A673 (cell line): Measurements from ENCODE around the gene MYLIP. TPM values are rescaled to one million over a fixed set of nuclear protein-coding genes. Genes with fewer than 3 reads are reported as not detected.

Source experiments
- BruUV-seq: library from RNA; stranded (reverse); fragments of 400-500 nt; replicated peaks from 2 replicates; lab custom pipeline; 2021; lab: Mats Ljungman, UMichigan
- CTCF ChIA-PET: fragments of 300-600 bp; sonication (Branson Sonifier 250); formaldehyde crosslinking; loops from one replicate; lab custom pipeline; 2022; ENCODE audit warnings: antibody characterized with exemption; lab: Charles Lee
- POLR2A ChIA-PET: fragments of 300-600 bp; sonication (Branson Sonifier 250); formaldehyde crosslinking; loops from one replicate; lab custom pipeline; 2022; ENCODE audit warnings: antibody characterized with exemption; ENCODE audit not compliant: low non-redundant PET; lab: Charles Lee
- DNase-seq: peaks from one replicate; pipeline ENCODE4 v3.0.0-alpha.2; 2015; ENCODE audit warnings: low spot score
- H3K27ac ChIP-seq: fragments of 200-600 bp; sonication (generic); 2 replicates; pipeline ENCODE4 v1.5.1; 2016; ENCODE audit warnings: mixed run types, low read depth, mild to moderate bottlenecking, mixed read lengths, antibody characterized with exemption, low read length; ENCODE audit not compliant: poor library complexity, severe bottlenecking
- H3K27me3 ChIP-seq: fragments of 200-600 bp; sonication (generic); replicated peaks from 2 replicates; pipeline ENCODE4 v1.6.1; 2017; ENCODE audit warnings: mixed run types, low read depth, mild to moderate bottlenecking, mixed read lengths, antibody characterized with exemption, low read length; ENCODE audit not compliant: insufficient read depth, poor library complexity
- H3K36me3 ChIP-seq: fragments of 200-600 bp; sonication (generic); 2 replicates; pipeline ENCODE4 v1.6.1; 2016; ENCODE audit warnings: mixed run types, mild to moderate bottlenecking, mixed read lengths, antibody characterized with exemption, low read length; ENCODE audit not compliant: insufficient read depth, poor library complexity, severe bottlenecking
- H3K4me1 ChIP-seq: fragments of 200-600 bp; sonication (generic); 2 replicates; pipeline ENCODE4 v1.6.1; 2017; ENCODE audit warnings: mixed run types, mild to moderate bottlenecking, mixed read lengths, antibody characterized with exemption, low read length; ENCODE audit not compliant: insufficient read depth, poor library complexity, severe bottlenecking
- H3K4me3 ChIP-seq: fragments of 200-600 bp; sonication (generic); 2 replicates; pipeline ENCODE4 v1.5.1; 2016; ENCODE audit warnings: low read depth, mixed run types, mild to moderate bottlenecking, mixed read lengths, low read length; ENCODE audit not compliant: poor library complexity, severe bottlenecking
- H3K9me3 ChIP-seq: fragments of 200-600 bp; sonication (generic); 2 replicates; pipeline ENCODE4 v1.6.1; 2016; ENCODE audit warnings: mixed run types, low read depth, mild to moderate bottlenecking, mixed read lengths, antibody characterized with exemption, low read length; ENCODE audit not compliant: poor library complexity, severe bottlenecking
- EZH2 ChIP-seq: fragments of 200-600 bp; sonication (generic); IDR thresholded peaks from 2 replicates; pipeline ENCODE4 v1.6.1; 2017; ENCODE audit warnings: borderline replicate concordance, low read depth, mild to moderate bottlenecking, mixed read lengths, antibody characterized with exemption, low read length; ENCODE audit not compliant: poor library complexity, severe bottlenecking
- intact Hi-C: fragments of 100-400 bp; cut with micrococcal nuclease; formaldehyde crosslinking; loops from one replicate; pipeline ENCODE4 v1.10.0; 2022; ENCODE audit not compliant: unreplicated experiment
- total RNA-seq: library from RNA; stranded (reverse); gene quantifications from 2 replicates; pipeline ENCODE4 v1.2.3, GENCODE V29; 2021
- TF ChIP-seq, protein P1 (sequence below): fragments of 300-800, 200-600 bp; sonication (generic); conservative IDR thresholded peaks from 2 replicates; pipeline ENCODE4 v1.5.1; 2017; ENCODE audit warnings: low read depth, mild to moderate bottlenecking, antibody characterized with exemption, low read length, moderate library complexity, mixed read lengths

MYLIP gene
- total RNA-seq, 1 experiment from 2014 or later, result 22.4 TPM

DNA sequence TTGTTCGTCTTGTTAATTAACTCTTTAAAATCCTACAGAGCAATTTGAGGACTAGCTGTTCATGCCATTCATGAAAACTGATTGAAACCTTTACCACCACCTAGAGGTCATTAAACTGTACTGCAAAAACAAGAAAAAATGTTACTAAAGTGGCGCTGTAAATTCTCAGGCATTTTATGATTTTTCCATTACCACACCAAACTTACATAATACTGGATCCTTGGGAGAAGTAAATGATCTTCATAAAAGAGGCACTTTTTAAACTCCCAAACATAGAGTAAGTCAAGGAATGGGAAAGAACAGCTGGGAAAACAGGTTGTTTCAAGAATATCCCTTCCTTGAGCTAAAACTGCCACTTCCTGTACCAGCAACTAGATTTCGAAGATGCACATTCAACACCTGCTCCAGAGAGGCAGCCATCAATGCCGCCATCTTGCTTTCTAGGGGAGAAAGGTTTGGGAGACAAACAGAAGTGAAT, 54.3 kb downstream of the MYLIP start:
- H3K27me3 ChIP-seq, result no peaks in the 10 kb centered on the region
- ChIA-PET POLR2A (no interaction called here), CTCF (interaction anchor here (0.5 to 2.6 kb wide), 9 partner anchors 9 to 766 kb away, joined by 3 to 33 read pairs (median 4); no protein-coding TSS in a partner anchor)
- H3K4me3 ChIP-seq, result no peak overlapping the region
- no peaks in the 10 kb centered on the region for H3K9me3 ChIP-seq
- no peaks in the 10 kb centered on the region for H3K36me3 ChIP-seq
- intact Hi-C loops, result loop anchor here (1.0 kb wide), 1 partner anchor 492 kb away; no protein-coding TSS in a partner anchor
- TF ChIP-seq, protein P1, sequence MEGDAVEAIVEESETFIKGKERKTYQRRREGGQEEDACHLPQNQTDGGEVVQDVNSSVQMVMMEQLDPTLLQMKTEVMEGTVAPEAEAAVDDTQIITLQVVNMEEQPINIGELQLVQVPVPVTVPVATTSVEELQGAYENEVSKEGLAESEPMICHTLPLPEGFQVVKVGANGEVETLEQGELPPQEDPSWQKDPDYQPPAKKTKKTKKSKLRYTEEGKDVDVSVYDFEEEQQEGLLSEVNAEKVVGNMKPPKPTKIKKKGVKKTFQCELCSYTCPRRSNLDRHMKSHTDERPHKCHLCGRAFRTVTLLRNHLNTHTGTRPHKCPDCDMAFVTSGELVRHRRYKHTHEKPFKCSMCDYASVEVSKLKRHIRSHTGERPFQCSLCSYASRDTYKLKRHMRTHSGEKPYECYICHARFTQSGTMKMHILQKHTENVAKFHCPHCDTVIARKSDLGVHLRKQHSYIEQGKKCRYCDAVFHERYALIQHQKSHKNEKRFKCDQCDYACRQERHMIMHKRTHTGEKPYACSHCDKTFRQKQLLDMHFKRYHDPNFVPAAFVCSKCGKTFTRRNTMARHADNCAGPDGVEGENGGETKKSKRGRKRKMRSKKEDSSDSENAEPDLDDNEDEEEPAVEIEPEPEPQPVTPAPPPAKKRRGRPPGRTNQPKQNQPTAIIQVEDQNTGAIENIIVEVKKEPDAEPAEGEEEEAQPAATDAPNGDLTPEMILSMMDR, result peak; percentile 74
- no peak for TF ChIP-seq EZH2
- no peaks in the 10 kb centered on the region for H3K4me1 ChIP-seq
- no TSS peak for BruUV-seq
- H3K27ac ChIP-seq, result no peak overlapping the region
- DNase-seq, result peak; percentile 61

DNA sequence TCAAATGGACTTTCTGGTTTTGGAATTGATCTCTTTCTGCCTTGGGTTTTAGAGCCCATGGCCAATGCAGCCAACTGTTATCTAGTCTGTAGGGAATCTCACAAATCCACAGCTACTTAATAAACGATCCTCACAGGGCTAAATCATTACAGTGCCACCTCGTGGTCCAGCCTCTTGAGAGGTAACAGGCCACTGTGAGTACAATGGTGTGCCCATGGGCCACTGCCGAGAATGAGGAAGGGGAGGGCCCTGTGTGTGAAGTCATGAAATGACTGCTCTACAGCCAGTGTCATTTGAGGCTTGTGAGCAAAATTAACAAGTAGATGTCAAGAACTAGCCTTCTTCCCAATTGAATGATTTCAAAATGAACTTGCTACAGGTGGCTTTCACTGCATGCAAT, 55.2 kb downstream of the MYLIP start:
- no peaks in the 10 kb centered on the region for H3K4me1 ChIP-seq
- ChIA-PET POLR2A (no interaction called here), CTCF (interaction anchor here (0.6 to 2.6 kb wide), 5 partner anchors 8 to 493 kb away, joined by 3 to 33 read pairs (median 4); no protein-coding TSS in a partner anchor)
- no peak overlapping the region for H3K27ac ChIP-seq
- intact Hi-C loops, result no loop called here
- no TSS peak for BruUV-seq
- H3K27me3 ChIP-seq, result no peaks in the 10 kb centered on the region
- H3K9me3 ChIP-seq, result no peaks in the 10 kb centered on the region
- no peaks in the 10 kb centered on the region for H3K36me3 ChIP-seq
- peak; percentile 56 for DNase-seq
- no peak for TF ChIP-seq EZH2
- TF ChIP-seq, protein P1, result peak; percentile 56; the same call in 1 of the 2 replicates
- no peak overlapping the region for H3K4me3 ChIP-seq

DNA sequence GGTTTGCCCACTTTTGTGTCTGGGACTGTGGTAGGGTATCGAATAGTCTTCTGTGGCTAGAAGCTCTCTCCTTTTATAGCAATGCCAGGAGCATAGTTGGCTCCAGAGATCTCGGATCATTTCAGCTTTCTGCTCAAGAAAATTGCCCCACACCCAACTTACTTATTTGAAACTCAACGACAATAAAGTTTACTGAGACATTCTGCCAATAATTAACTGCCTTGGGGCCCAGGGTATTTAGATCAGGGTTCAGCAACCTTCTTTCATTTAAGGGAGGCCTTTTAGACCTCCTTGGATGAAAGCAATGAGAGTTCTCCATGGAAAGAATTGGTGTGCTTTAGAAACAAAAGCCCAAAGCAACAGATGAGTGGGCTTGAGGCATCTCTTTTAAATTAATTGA, 55.7 kb downstream of the MYLIP start:
- no peak overlapping the region for H3K4me3 ChIP-seq
- CTCF ChIA-PET, result interaction anchor here (0.6 to 2.6 kb wide), 3 partner anchors 8 to 493 kb away, joined by 3 to 33 read pairs (median 9); no protein-coding TSS in a partner anchor
- no peaks in the 10 kb centered on the region for H3K4me1 ChIP-seq
- BruUV-seq, result no TSS peak
- no peak for TF ChIP-seq EZH2
- TF ChIP-seq, protein P1, result no peak
- H3K27me3 ChIP-seq, result no peaks in the 10 kb centered on the region
- no peaks in the 10 kb centered on the region for H3K9me3 ChIP-seq
- intact Hi-C loops, result no loop called here
- H3K36me3 ChIP-seq, result no peaks in the 10 kb centered on the region
- POLR2A ChIA-PET, result no interaction called here
- no peak overlapping the region for H3K27ac ChIP-seq
- no peak for DNase-seq
